Activated CD8-positive, alpha-beta memory T cell treated with anti-CD3 and anti-CD28 coated beads for 24 hours (primary cell): ENCODE data around the gene IQSEC3.
A peak's percentile ranks its signal among the peaks of the same experiment; 100 is the strongest.
"Not testable (repeated sequence)": the region's sequence is repeated elsewhere in the genome, so short reads cannot be mapped to it uniquely, and the experiment has no call there.

Experiments used
- DNase-seq: peaks from one replicate; pipeline ENCODE4 v3.0.0-alpha.2; 2020

Gene IQSEC3

DNA sequence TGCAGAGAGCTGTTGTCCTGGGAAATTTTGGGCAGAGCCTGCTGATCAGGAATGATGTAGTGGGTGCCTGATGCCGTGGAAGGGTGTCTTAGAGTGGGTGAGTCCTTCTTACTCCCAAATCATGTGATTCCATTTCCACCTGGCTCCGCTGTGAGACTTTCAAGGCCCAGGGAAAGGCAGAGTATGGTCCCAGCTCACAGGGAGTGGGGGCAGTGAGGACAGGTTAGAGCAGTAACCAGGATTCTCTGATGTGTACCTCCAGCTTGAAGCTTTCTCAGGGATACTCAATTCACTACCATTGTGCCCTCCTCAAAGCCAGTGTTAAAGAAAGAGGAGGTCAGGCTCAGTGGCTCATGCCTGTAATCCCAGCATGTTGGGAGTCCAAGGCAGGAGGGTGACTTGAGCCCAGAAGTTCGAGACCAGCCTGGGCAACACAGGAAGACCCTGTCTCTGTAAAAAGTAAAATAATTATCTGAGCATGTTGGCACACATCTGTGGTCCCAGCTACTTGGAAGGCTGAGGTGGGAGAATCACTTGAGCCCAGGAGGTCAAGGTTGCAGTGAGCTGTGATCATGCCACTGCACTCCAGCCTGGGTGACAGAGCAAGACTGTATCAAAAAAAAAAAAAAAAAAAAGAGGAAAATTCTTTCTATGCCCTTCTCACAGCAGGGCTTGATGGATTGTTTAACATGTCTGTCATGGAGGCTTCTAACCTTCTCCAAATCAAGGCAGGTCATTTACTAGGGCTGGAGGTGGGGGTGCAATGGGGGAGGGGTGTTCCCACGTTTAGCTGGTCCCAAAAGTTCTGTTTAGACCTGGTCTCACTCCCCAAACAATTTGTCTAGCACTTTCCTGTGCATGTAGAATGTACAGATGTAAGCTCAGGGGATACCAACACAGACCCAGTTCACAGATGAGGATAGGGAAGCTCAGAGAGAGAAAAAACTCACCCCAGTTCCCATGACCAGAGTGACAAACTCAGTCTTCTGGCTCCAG, 12.5 kb upstream of the IQSEC3 start:
- no peak for DNase-seq

GRCh38 chr12:54750-55535, 11.6 kb upstream of the IQSEC3 start:
- no peak for DNase-seq

DNA sequence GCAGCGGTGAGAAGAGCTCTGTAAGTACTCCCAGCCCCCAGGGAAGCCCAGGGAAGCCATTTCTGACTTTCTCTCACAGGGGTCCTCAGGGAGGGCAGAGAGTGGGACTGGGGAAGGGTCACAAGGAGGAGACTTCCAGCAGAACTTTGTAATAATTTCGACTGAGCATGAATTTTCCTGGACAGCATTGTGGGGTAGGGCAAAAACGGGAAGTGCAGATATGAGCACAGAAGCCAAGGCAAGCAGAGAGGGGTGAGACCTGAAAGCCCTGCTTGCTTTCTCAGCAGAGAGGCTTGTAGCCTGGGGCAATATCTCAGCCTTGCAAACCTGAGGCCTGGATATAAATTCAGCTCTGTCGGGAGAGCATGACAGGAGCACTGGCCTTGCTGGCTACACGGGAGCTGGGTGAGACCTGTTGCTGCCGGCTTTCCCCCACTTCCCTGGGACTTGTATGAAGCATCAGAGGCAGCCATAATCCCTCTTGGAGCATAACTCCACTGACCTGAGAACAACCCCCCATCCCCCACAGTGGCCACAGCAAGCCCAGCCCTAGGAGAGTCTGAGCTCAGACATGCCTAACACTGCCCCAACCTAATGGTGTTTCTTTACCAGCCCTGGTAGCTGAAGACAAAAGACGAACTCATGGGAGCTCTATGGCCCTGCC, 9.8 kb upstream of the IQSEC3 start:
- no peak for DNase-seq

DNA sequence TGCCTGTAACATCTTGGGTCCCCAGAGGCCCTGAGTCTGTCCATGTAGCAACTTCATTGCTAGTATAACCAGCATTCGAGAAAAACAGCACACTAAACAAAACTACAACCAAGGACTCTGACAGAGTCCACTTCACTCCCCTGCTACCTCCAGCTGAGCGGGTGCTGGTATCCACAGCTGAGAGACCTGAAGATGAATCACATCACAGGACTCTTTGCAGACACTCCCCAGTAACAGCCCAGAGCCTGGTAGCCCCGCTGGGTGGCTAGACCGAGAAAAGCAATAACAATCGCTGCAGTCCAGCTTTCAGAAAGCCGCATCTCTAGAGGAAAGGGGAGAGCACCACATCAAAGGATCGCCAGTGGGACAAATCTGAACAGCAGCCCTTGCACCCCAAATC, 9.0 kb upstream of the IQSEC3 start:
- DNase-seq = no peak

GRCh38 chr12:58832-59231, 7.7 kb upstream of the IQSEC3 start:
- no peak for DNase-seq

DNA sequence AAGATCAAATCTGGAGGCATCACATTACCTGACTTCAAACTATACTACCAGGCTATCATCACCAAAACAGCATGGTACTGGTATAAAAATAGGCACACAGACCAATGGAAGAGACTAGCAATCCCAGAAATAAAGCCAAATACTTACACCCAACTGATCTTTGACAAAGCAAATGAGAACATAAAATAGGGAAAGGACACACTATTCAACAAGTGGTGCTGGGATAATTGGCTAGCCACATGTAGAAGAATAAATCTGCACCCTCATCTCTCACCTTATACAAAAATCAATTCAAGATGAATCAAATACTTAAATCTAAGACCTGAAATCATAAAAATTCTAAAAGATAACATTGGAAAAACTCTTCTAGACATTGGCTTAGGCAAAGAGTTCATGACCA, 4.7 kb upstream of the IQSEC3 start:
- DNase-seq = not testable (repeated sequence)

DNA sequence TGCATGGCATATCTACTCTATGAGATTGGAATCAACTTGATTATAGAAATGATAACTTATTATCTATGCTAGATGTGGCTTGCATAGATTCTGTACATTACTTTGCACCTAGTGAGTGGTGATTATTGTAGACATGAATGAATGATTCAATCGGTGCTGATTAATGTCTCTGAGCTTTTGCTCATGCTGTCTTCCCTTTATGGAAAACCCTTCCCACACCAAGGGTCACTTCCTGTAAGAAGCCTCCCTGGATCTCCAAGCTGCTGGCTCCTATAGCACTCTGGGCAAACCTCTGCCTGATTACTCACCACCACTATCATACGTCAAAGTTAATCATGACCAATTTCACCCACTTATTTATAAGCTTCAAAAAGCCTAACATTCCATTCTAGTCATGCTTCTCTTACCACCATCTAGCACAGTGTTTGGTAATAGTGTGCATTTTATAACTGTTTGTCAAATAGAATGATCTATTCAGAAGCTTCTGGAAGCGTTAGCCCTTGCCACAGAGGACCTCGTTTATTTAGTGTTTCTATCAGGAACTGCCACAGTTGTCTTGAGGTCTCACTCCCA, 990 bp upstream of the IQSEC3 start:
- DNase-seq = not testable (repeated sequence)

GRCh38 chr12:66782-67504, 376 bp downstream of the IQSEC3 start:
- peak; percentile 69 for DNase-seq

DNA sequence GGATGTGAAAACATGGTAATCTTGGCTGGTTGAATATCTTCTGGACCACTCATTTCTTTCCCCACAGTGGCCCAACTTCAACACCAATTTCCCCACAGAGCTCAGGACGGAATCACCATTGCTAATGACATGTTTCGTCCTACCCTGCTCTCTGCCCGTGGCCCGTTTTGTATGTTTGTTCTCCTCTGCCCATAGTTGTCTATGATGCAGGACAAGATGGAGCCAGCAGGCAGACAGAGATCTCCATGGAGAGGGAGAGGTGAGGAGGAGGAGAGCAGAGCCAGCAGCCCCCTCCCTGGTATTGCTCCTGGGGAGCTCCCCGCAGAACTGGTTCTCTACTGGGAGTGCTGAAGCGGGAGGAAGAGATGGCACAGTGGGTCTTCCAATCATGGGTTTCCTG, 3.1 kb downstream of the IQSEC3 start:
- DNase-seq = not testable (repeated sequence)

DNA sequence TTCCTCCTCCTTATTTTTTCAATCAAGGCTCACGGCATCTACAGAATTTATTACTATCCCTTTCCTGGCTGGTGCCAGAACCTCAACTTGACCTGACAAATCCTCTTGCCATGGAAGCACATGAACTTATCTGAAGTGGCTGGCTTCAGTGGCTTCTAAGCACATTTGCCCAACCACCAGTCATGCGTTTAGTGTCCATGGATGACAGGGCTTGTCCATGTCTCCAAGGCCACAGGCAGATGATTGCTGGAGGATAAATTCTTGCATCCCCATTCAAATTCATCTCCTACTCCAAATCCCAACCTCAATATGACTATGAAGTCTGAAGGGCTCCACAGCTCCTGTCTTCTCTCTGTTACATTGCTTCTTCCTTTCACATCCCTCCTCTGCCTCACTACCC, 4.0 kb downstream of the IQSEC3 start:
- DNase-seq = not testable (repeated sequence)

DNA sequence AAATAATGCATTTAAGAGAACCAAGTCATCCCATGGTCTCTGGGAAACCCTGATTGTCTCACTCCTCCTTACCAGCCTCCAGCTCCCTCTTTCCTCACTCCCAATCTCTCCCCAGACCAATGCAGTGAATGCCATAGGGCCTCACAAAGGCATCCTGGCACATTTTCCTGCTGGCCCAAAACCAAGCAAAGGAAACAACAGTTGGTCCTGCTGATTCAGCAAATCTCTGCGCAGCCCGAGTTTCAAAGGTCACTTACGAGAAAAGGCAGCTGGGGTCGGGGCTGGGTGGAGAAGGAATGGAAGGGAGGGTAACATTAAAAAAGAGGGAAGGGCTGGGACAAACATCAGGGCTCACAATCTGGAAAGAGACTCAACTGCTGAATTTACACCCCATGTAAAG, 5.5 kb downstream of the IQSEC3 start:
- not testable (repeated sequence) for DNase-seq

- DNase-seq = not testable (repeated sequence)
These were observed 8.0 kb downstream of the IQSEC3 start for GRCh38 chr12:74420-75190.

DNA sequence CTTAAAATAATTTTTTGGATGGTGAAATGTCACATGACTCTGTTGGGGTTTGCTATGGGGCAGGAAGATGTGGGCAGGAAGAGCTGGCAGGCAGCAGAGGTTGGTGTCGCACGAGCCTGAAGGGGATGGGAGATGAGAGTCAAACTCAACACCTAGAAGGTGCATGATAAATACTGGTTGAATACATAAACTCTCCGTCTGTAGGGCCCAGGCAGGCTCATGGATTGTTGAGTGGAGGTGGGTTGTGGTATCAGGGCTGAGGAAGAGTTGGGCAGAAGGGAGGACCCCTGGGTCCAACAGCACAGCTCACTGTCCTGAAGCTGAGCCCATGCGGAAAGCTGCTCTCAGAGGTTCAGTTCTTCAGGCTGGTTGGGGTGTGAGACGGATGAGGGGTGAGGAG, 9.0 kb downstream of the IQSEC3 start:
- DNase-seq = not testable (repeated sequence)

GRCh38 chr12:76102-76501, 9.5 kb downstream of the IQSEC3 start:
- not testable (repeated sequence) for DNase-seq

DNA sequence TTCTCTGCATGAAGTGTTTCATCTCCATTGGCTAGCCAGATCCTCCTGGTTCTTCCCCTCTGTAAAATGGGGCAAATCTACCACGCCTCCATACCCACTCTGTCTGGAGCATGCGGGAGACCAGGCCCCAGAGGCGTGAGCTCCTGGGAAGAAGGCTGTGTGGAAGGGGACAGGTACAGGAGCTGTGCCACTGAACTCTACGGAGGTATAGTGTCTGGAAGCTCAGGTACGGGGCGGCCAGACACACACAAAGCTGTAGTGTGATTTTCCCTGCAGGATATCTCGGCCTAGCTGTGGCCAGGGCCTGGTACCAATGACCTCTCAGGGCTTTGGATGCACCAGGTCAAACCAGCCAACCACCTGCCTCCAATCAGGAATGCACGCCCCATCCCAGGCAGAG, 10.0 kb downstream of the IQSEC3 start:
- not testable (repeated sequence) for DNase-seq

- not testable (repeated sequence) for DNase-seq
These were observed 10.6 kb downstream of the IQSEC3 start for GRCh38 chr12:77101-77719.

DNA sequence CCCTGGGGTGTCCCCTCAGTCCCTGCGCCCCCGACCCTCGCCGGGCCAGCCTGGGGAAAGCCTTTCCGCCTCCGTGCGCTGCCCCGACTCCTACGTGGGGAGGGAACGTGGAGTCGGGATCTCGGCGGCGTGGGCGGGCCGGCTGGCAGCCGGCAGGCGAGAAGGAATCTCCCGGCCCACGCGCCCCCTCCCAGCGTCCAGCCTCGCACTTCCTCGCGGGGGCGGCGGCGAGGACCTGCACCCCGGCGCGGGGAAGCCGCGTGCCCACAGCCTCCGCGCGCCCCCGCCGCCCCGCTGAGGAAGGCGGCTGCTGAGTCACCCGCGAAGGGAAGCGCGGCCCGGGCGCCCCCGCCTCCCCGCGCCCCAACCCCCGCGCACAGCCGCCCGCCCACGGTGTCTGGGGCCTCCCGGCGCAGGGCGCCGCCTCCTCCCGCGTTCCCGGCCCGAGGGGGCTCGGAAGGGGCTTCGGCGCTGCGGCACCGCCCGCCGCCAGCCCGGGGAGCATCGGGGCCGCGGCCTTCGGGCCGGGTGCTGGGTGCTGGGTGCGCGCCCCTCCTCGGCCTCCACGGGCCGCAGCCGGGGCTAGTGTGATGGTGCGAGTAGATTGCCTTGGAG, 11.3 kb downstream of the IQSEC3 start:
- not testable (repeated sequence) for DNase-seq

DNA sequence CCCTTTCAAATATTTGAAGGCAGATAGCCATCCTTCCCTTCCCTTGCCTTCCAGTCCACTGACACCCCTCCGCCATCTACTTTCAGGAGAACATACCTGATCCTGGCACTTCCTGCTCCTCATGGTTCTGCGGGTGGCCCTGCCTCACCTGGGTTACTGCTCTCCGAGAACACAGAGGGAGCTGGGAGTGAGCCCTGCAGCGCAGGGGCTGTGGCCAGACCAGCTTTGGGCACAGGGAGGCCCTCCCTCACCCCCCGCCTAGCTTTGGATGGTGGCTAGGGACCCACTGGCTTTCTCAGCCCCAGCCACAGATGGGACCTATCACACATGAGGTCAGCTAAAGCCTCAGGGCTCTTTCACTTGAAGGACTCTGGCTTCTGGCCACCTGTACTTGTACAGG, 12.4 kb downstream of the IQSEC3 start:
- DNase-seq = no peak

DNA sequence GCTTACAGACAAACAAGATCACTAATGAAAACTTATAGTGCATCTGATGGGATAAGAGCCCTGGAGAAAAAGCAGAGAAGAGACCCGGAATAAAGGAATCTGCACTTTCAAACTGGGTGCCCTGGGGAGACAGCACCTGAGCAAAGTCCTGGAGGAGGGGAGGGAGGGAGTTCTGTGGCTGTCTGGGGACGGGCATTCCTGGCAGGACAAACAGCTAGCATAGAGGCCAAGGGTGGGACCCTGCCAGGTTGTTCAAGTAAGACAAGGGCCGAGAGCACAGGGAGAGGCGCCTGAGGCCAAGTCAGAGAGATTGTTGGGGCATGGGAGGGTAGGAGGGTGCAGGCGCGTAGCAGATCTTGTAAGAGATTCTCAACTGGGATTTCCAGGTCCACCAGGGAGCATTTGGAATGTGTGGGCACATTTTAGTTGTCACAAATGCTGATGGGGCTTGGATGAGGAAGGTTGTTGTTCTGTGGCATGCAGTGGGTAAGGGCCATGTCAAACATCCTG, 14.2 kb downstream of the IQSEC3 start:
- DNase-seq = no peak

DNA sequence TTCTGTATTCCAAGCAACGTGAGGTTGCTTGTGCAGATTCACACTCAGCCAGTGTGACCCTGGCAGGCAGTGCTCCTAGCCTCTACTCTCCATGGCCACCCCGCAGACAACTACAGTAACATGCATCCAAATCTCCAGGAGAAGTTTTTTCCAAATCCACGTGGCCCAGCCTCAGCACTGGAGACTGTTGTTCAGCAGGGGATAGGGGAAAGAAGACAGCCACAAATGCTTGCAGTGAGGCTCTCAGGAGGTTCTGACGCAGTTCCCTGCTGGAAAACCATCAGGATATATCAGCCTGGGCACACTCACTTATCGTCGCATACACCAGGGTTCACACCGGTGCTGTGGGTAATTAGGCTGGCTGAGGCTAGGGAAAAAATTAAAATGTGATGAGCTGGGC, 16.2 kb downstream of the IQSEC3 start:
- DNase-seq = no peak
